Activated CD8-positive, alpha-beta memory T cell treated with anti-CD3 and anti-CD28 coated beads, Interleukin-2, amount 50 U/mL, for 24 hours (primary cell): ENCODE results near the gene MBNL2.
A peak's percentile ranks its signal among the peaks of the same experiment; 100 is the strongest.

Experiments
- DNase-seq: peaks from one replicate; pipeline ENCODE4 v3.0.0-alpha.2; 2020; ENCODE audit errors: extremely low read depth

The MBNL2 gene

DNA sequence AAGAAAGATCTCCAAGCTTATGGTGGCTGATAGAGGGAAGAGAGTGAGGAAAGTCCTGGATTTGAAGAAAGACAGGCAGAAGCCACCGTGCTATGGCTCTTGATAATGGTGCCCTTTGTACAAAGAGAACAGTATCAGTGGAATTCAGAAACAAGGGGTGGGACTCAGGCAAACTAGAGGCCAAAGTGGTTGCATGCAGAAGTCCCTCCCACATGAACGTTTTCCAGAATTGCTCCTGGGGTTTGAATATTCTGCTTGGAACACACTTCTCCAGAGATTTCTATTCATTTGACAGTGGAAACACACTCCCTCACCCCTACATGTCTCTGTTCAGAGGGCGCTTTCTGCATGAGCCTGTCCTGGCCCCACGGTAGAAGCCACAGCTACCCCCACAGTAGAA lies 10.1 kb upstream of the MBNL2 start:
- no peak for DNase-seq

GRCh38 chr13:97212601-97213040 lies 9.5 kb upstream of the MBNL2 start:
- no peak for DNase-seq

GRCh38 chr13:97214921-97215320 lies 7.2 kb upstream of the MBNL2 start:
- DNase-seq: no peak

- no peak for DNase-seq
These were observed 6.8 kb upstream of the MBNL2 start for GRCh38 chr13:97215325-97215724.

DNA sequence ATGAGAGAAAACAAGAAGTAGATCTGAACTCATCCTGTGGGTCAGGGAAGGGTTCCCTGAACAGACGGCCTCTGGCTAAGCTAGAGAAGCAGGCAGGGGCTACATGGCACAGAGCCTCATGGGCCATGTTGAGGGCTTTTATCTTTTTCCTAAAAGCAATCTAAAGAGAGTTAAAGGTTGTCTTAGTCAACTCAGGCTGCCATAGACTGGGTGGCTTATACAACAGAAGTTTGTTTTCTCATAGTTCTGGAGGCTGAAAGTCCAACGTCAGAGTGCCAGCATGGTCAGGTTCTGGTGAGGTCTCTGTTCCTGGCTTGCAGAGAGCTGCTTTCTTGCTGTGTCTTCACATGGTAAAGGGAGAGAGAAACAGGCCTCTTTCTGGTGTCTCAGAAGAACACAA lies 2.9 kb upstream of the MBNL2 start:
- DNase-seq: no peak

DNA sequence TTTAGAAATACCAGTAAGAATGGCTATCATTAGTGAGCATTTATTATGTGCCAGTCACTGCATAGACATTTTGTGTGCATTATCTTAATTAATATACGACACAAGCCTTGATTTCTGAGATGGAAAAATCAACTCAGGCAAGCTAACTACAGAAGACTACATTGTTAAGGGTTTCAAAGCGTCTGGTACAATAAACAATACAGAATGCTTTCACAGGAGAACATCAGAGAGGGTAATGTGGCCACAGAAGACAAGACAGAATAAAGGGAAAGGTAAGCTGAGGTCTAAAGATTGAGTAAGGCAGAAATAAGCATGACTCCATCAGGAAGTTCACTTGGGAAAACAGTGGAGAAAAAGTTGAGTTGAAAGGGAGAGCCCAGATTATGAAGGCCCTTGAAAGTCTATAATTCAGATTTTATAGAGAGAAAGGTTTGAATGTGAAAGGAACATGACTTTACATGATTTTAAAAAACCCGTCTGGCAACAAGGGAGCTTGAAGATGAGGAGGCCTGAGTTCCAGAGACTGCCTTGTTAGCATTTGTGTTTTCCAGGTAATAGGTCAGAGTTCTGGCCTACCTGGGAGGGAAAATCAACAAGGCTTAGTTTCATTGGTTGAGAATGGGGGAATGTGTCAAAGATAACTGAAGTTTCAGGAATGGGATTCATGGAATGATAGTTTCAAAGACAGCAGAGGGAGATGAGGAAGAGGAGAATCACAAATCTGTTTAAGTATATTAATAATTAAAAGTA lies 1.8 kb upstream of the MBNL2 start:
- DNase-seq: no peak

GRCh38 chr13:97221046-97221445 lies 1.1 kb upstream of the MBNL2 start:
- DNase-seq: no peak

- DNase-seq: no peak
These were observed 667 bp upstream of the MBNL2 start for GRCh38 chr13:97221466-97221865.

DNA sequence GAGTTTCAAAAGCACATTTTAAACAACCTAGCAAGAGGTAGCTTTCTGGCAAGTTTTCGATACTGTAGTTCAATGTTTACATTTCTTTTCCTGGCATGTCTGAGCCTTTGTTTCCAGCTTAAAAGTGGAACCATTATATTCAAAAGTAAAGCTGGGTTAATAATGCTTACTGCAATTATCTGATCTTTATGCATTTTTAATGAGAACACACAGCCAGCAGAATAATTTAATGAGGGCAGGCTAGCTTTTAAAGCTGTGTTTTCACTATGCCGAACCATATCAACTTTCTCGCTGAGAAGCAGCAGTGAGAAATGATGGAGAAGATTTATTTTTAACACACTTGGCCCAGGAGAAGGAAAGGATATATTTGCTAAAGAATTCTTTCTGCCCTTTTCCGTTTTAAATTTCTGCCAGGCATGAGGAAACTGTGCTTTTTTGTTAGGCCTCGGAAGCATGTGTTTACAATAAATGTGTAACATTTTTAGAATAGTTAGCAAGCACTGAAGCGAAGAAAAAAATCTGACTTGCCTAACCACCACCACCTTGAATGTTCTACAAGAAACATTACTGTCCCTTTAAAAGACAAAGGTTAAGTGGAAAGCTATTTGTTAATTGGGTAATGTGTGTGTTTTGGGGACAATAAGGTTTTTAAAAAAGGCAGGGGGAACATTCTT lies 1.0 kb downstream of the MBNL2 start:
- DNase-seq: no peak

GRCh38 chr13:97223711-97224541 lies 1.8 kb downstream of the MBNL2 start:
- DNase-seq: no peak

DNA sequence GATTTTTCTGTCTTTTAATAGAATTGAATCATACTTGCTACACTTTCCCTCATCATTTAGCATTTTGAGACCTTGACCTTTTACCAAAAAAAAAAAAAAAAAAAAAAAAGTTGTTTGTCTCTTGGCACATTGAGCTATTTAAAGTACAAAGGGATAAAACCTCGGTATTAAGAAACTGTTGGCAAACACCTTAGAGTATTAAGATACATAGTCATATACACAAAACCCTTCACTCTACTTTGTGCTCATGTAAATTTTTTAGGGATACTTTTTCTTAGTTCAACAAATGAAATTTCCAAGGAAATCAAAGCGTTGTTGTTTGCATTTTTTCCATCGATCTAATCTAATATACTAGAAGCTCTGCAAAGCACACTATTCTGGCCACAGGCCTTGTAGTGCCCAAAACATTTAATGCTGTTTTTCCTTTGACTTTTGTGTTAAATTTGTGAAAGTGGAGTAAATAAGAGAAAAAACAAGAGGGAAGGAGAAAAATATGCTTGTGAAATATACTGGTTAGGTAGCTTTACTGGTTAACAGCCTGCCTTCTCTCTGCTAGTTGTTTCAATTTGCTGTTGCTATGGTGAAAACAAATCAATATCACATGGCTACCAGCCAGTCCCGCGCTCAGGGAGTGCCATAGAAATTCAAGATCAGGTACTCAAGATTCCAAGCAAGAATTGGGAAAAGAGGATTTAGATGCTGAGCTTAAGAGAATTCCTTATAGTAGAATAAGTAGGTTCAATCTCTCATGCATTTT lies 2.6 kb downstream of the MBNL2 start:
- DNase-seq: no peak

GRCh38 chr13:97225533-97225932 lies 3.4 kb downstream of the MBNL2 start:
- DNase-seq: no peak

- DNase-seq: no peak
These were observed 3.9 kb downstream of the MBNL2 start for GRCh38 chr13:97226013-97226412.

- DNase-seq: peak; percentile 31
These were observed 4.9 kb downstream of the MBNL2 start for GRCh38 chr13:97226788-97227627.

GRCh38 chr13:97228850-97229521 lies 6.9 kb downstream of the MBNL2 start:
- no peak for DNase-seq

DNA sequence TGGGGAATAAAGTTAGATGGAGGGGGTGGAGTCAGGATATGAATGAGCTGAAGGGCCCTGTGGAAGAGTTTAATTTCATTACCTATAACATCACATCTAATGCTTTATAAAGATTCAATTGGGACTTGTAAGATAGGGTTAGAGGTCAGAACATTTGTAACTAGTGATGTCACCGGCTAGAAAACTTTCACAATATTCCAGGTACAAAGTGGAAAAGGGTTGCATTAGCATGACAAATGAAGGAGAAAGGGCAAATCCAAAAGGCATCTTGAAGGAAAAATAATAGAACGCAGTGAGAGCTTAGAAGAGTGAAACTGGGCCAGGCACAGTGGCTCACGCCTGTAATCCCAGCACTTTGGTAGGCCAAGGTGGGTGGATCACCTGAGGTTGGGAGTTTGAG lies 7.6 kb downstream of the MBNL2 start:
- no peak for DNase-seq

GRCh38 chr13:97231118-97231828 lies 9.1 kb downstream of the MBNL2 start:
- DNase-seq: no peak

- DNase-seq: no peak
These were observed 9.7 kb downstream of the MBNL2 start for GRCh38 chr13:97231829-97232196.

GRCh38 chr13:97233499-97233898 lies 11.4 kb downstream of the MBNL2 start:
- no peak for DNase-seq

DNA sequence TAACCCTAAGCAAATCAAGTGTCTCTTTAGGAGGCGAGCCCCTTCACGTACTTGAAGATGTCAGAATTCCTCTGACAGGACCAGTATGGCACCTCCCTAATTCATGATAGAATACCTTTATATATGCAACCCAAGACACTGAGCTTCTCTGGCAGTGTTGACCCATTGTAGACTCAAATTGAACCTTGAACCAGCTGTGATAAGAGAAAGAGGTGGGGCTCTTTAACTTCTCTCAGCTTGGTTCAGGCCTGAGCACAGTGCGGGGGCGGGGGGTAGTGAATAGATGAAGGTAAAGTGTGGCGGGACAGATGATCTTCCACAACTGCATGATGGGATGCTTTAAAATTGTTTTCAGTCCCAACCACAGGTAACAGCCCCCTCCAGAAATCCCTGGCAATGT lies 12.1 kb downstream of the MBNL2 start:
- no peak for DNase-seq
